ENCODE results near the gene ZCCHC7. TPM values are rescaled to one million over a fixed set of nuclear protein-coding genes. Genes with fewer than 3 reads are reported as not detected.

The ZCCHC7 gene
- total and polyA plus RNA-seq, 9 of the 15 experiments (the other 6 are each of a cell fraction or from before 2014, with no cell fraction given), result 34.1 to 68.9 (median 48.8) TPM

GRCh38 chr9:37200433-37201005 is 80.1 kb downstream of the ZCCHC7 start (continued):
- TF ChIP-seq EP400 (IDR thresholded peaks at IDR 0.05) (peak; percentile 62), ZKSCAN1 (IDR thresholded peaks at IDR 0.05; ENCODE audit: low read depth, low read length) (no peak), CREB3 (tag; conservative IDR thresholded peaks at IDR 0.05; ENCODE audit: low read depth) (peak; percentile 75; the same call in 1 of the 2 replicates), ZBTB17 (CRISPR knock-in tag; IDR thresholded peaks at IDR 0.05) (peak; percentile 38; the same call in 1 of the 2 replicates), BRD9 (IDR thresholded peaks at IDR 0.05; ENCODE audit: low read depth, partially characterized antibody) (no peak), ZNF280B (CRISPR knock-in tag; IDR thresholded peaks at IDR 0.05) (no peak), GABPA (tag; conservative IDR thresholded peaks at IDR 0.05; ENCODE audit: low read depth) (peak; percentile 54; the same call in 1 of the 2 replicates), ETV1 (tag; conservative IDR thresholded peaks at IDR 0.05; ENCODE audit: low read depth) (peak; percentile 67), ADNP (tag; IDR thresholded peaks at IDR 0.05) (peak; percentile 16; the same call in 1 of the 2 replicates), ZNF589 (CRISPR knock-in tag; IDR thresholded peaks at IDR 0.05; ENCODE audit: low read depth) (peak; percentile 34; the same call in 1 of the 2 replicates), CREB5 (CRISPR knock-in tag; IDR thresholded peaks at IDR 0.05) (peak; percentile 21; the same call in 1 of the 2 replicates), MBD1 (CRISPR knock-in tag; IDR thresholded peaks at IDR 0.05) (0 out of 2 replicates have a peak, but pooled peaks have one; percentile 50), SMARCB1 (IDR thresholded peaks at IDR 0.05; ENCODE audit: insufficient read length, low read depth) (peak; percentile 92), PML (IDR thresholded peaks at IDR 0.05; ENCODE audit: low read length) (peak; percentile 20; the same call in 1 of the 2 replicates), ATF1 (CRISPR knock-in tag; IDR thresholded peaks at IDR 0.05) (no peak), ATF1 (tag; IDR thresholded peaks at IDR 0.05) (peak; percentile 23; the same call in 1 of the 2 replicates), ZNF311 (CRISPR knock-in tag; IDR thresholded peaks at IDR 0.05) (peak; percentile 78), VEZF1 (CRISPR knock-in tag; IDR thresholded peaks at IDR 0.05) (peak; percentile 35; the same call in 1 of the 2 replicates)
